Adrenal gland (tissue), 12 donors: ENCODE data around the gene ZSWIM1. TPM values are rescaled to one million over a fixed set of nuclear protein-coding genes. Genes with fewer than 3 reads are reported as not detected.

Experiments
- DNase-seq, 7 donors: peaks; one replicate each; pipeline ENCODE4 v3.0.0-alpha.2; 2019 to 2020
- H3K27ac ChIP-seq, 5 donors: fragments of 200-600 bp; sonication (generic) in 4 of 5; 1 replicate in 3 of 5; 2 replicates in 2 of 5; pipeline versions ENCODE4 v1.5.1 to v1.8.0; 2016 to 2020; ENCODE audit warnings: mild to moderate bottlenecking in 1 of 5
- H3K27me3 ChIP-seq: fragments of 200-600 bp; 2 replicates; pipeline ENCODE4 v1.8.0; 2021
- H3K36me3 ChIP-seq, 2 donors: fragments of 200-600 bp; replicated peaks in 1 of 2; 1 replicate in 1 of 2; 2 replicates in 1 of 2; pipeline versions ENCODE4 v1.5.1 to v1.8.0; 2018 to 2022
- H3K4me1 ChIP-seq, 2 donors: fragments of 200-600 bp; replicated peaks in 1 of 2; 1 replicate in 1 of 2; 2 replicates in 1 of 2; pipeline versions ENCODE4 v1.5.1 to v1.8.0; 2018 to 2021
- H3K4me3 ChIP-seq, 4 donors: fragments of 200-600 bp; sonication (generic) in 3 of 4; one replicate each; pipeline ENCODE4 v1.5.1; 2016 to 2018
- H3K9me3 ChIP-seq, 3 donors: fragments of 200-600 bp; sonication (generic) in 1 of 3; replicated peaks in 1 of 3; 1 replicate in 2 of 3; 2 replicates in 1 of 3; pipeline versions ENCODE4 v1.5.1 to v1.8.0; 2016 to 2021
- POLR2A ChIP-seq, 2 donors: fragments of 450-650 bp; IDR thresholded peaks; one replicate each; pipeline ENCODE4 v1.6.1; 2017; ENCODE audit warnings: antibody characterized with exemption in 2 of 2, mild to moderate bottlenecking in 2 of 2, moderate library complexity in 1 of 2
- WGBS, 4 donors: extraction: QIAGEN DNeasy Blood & Tissue Kit in 2 of 4; methylation state at CpG; one replicate each; pipeline versions ENCODE4 v1.1.5 to v1.1.7; 2013 to 2017; 5-methylcytosine and 5-hydroxymethylcytosine counted together
- intact Hi-C, 2 donors: fragments of 100-400 bp; cut with DNase I; formaldehyde crosslinking; loops; one replicate each; pipeline versions ENCODE4 v1.14.1 to v1.15.0; 2022 to 2023
- polyA plus RNA-seq, 3 donors: library from polyadenylated mRNA; stranded (reverse); fragments of 200-250 nt in 2 of 3; fragments of 350-450 nt in 1 of 3; fragmentation: Illumina TruSeq in 1 of 3; extraction: RNeasy Lipid Tissue Mini Kit (QIAGEN cat#74804) in 1 of 3; gene quantifications; one replicate each; pipeline ENCODE4 v1.2.3, GENCODE V29; 2013 to 2014
- total RNA-seq, 9 donors: library from RNA; depleted of rRNA in 4 of 9; stranded (reverse); fragments of >200 nt in 4 of 9; fragments of 120-200 nt in 1 of 9; fragmentation: NEBNext Ultra II Directional in 1 of 9; extraction: Animal tissue kit (Norgen Biotek cat#: 25700) in 1 of 9; gene quantifications; one replicate each; pipeline versions ENCODE4 v1.1.0 to v1.2.4, GENCODE V29; 2013 to 2023
- TF ChIP-seq, protein P1 (sequence below), 6 experiments: fragments of 450-650 bp in 4 of 6; fragments of 200-600 bp in 2 of 6; sonication (generic) in 1 of 6; IDR thresholded peaks; 1 replicate in 5 of 6; 2 replicates in 1 of 6; pipeline versions ENCODE4 v1.5.1 to v1.8.0; 2016 to 2021; ENCODE audit warnings: antibody characterized with exemption in 6 of 6, mild to moderate bottlenecking in 2 of 6, moderate library complexity in 1 of 6
- donor health status: healthy with polysubstance abuse.
- donor health status: Bipolar disorder and iron deficiency.
- donor health status: DM: yes; HTN: yes; CAD: no.
- donor health status: DM: no; HTN: no; CAD: no.
- donor health status: DM: no; HTN: no; CAD: no.
- donor health status: DM: yes; HTN: yes; CAD: no.

The ZSWIM1 gene
- total and polyA plus RNA-seq, 12 donors = 4.2 to 22.1 (median 18.3) TPM

DNA sequence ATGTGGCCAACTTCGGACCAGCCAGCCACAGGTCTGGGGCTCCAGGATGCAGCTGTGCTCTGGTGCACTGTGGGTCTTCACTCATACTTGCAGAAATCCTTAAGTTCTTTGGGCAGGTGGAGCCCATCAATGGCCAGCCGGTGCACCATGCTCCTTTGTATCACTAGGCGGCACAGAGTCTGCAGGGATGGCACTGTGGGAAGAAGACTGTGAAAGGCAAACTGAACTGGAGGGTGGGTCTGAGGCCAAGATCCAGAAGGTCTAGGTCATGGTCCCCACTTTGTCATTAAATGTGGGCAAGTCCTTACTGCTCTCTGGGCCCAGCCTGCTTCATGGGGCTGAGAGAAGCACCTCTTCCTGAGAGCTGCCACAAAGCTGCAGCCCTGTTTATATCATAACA, 7.7 kb downstream of the ZSWIM1 start:
- Histone ChIP-seq H3K4me1 (peaks cover 36 to 55% of the 10 kb centered on the region in 2 donors), H3K27ac (peak overlapping the region in 1 of 5 donors; percentile 11), H3K4me3 (no peak overlapping the region), H3K27me3 (no peaks in the 10 kb centered on the region), H3K36me3 (peaks cover 0 to 29% of the 10 kb centered on the region in 2 donors), H3K9me3 (no peaks in the 10 kb centered on the region)
- no peak for DNase-seq
- WGBS, 4 donors = 92 to 100% (median 95%) methylated on average over 2 to 3 of the region's 3 CpGs
- intact Hi-C loops = no loop called here
- TF ChIP-seq, protein P1, sequence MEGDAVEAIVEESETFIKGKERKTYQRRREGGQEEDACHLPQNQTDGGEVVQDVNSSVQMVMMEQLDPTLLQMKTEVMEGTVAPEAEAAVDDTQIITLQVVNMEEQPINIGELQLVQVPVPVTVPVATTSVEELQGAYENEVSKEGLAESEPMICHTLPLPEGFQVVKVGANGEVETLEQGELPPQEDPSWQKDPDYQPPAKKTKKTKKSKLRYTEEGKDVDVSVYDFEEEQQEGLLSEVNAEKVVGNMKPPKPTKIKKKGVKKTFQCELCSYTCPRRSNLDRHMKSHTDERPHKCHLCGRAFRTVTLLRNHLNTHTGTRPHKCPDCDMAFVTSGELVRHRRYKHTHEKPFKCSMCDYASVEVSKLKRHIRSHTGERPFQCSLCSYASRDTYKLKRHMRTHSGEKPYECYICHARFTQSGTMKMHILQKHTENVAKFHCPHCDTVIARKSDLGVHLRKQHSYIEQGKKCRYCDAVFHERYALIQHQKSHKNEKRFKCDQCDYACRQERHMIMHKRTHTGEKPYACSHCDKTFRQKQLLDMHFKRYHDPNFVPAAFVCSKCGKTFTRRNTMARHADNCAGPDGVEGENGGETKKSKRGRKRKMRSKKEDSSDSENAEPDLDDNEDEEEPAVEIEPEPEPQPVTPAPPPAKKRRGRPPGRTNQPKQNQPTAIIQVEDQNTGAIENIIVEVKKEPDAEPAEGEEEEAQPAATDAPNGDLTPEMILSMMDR (IDR thresholded peaks at IDR 0.05) = no peak

DNA sequence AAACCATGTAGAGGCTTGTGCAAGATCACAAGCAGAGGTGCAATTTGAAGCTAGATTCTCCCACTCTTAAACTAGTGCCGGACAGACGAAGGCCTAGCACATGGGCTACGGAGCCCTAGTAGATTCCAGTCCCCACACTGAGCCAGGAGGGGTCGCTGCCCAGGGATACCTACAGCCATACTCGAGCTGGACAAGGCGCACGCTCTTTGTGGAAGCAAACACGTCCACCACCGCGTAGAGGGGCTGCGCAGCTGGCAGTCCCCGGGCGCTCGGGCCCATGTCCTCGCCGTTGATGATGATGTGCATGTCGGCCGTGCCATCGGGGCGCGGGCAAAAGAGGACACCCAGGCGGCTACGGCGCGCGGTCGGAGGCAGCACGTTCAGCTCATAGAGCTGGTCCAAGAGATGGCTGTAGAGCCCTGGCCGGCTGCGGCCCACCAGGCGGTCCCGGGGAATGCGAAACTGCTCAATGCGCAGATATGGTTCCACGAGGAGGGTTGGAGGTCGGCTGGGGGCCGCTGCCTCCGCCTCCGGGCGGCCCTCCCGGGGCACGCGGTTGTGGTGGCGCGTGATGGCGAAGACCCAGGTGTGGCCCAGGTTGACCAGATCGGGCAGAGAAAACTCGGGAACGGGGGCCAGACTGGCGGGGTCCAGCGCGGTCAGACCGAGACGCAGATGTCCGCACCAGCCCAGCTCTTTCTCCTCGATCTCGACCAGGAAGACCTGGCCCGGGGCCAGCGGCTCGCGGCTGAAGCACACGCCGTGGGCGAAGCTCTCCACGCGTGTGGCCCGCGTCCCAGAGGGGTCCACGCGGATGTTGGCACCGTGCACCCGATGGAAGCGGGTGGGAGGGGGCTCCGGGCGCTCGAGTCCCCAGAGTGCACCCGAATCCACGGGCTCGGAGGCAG, 9.3 kb downstream of the ZSWIM1 start:
- no peak for TF ChIP-seq POLR2A (IDR thresholded peaks at IDR 0.05)
- TF ChIP-seq, protein P1 (IDR thresholded peaks at IDR 0.05) = peak; percentile 25 to 56 (median 44)
- H3K4me1 ChIP-seq = peaks cover 28 to 51% of the 10 kb centered on the region in 2 donors

DNA sequence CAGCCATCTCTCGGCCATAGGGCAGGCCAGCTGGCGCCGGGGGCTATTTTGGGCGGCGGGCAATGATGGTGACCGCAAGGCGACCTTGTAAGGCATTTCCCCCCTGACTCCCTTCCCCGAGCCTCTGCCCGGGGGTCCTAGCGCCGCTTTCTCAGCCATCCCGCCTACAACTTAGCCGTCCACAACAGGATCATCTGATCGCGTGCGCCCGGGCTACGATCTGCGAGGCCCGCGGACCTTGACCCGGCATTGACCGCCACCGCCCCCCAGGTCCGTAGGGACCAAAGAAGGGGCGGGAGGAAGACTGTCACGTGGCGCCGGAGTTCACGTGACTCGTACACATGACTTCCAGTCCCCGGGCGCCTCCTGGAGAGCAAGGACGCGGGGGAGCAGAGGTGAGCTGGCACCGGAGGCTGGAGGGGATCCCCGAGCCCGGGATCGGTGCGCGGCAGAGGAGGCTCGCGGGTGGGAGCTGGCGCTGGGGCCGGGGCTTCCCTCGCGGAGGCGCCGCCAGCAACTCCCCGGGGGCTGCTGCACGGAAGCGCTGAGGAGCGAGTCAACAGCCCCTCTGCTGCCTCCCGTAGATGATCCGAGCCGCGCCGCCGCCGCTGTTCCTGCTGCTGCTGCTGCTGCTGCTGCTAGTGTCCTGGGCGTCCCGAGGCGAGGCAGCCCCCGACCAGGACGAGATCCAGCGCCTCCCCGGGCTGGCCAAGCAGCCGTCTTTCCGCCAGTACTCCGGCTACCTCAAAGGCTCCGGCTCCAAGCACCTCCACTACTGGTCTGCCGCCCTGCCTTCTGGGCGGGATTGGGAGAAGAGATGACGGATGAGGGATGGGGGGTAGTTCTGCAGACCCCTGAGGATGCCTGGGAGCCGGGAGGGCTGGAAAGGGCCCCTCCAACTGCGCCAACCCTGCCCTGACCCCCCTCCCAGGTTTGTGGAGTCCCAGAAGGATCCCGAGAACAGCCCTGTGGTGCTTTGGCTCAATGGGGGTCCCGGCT, 10.3 kb downstream of the ZSWIM1 start, which contains the start of the genes CTSA and NEURL2:
Gene CTSA (plus strand): TSS at position 351 of the 999 bp plus-strand sequence. CDS start 234 bp downstream, at position 585.
Gene NEURL2 (minus strand): TSS at position 224 of the 999 bp plus-strand sequence. CDS start 217 bp downstream, at position 7.
- H3K36me3 ChIP-seq = peaks cover 0 to 53% of the 10 kb centered on the region in 2 donors
- intact Hi-C loops = no loop called here
- H3K27me3 ChIP-seq = no peaks in the 10 kb centered on the region
- TF ChIP-seq, protein P1 (IDR thresholded peaks at IDR 0.05) = no peak
- peak; percentile 8 to 91 for TF ChIP-seq POLR2A (IDR thresholded peaks at IDR 0.05)
- H3K27ac ChIP-seq = peak within 1 kb of the TSS; percentile 67 to 96 (median 91)
- peak within 1 kb of the TSS; percentile 4 to 71 (median 62) for H3K4me3 ChIP-seq
- peak; percentile 92 to 98 (median 97) for DNase-seq
- peaks cover 25 to 54% of the 10 kb centered on the region in 2 donors for H3K4me1 ChIP-seq
- no peaks in the 10 kb centered on the region for H3K9me3 ChIP-seq
- WGBS, 4 donors = 0 to 7% (median 1%) methylated on average over 7 to 78 of the region's 78 CpGs

More for the DNA sequence above, 9.3 kb downstream of the ZSWIM1 start:
- Histone ChIP-seq H3K9me3 (no peaks in the 10 kb centered on the region), H3K27me3 (no peaks in the 10 kb centered on the region), H3K27ac (peak overlapping the region; percentile 67 to 96 (median 91)), H3K36me3 (peaks cover 0 to 44% of the 10 kb centered on the region in 2 donors), H3K4me3 (peak overlapping the region in 3 of 4 donors; percentile 4 to 71 (median 64))
- 9 to 45% (median 12%) methylated on average over 7 to 79 of the region's 79 CpGs for WGBS, 4 donors
- intact Hi-C loops = no loop called here
- DNase-seq = peak; percentile 68 to 90 (median 73)
